Neutrophil (primary cell): Measurements from ENCODE around the gene SAMD15.
"Not testable (repeated sequence)": the region's sequence is repeated elsewhere in the genome, so short reads cannot be mapped to it uniquely, and the experiment has no call there.

Source experiments
- H3K27ac ChIP-seq: fragments of 200-600 bp; sonication (generic); 2 replicates; pipeline ENCODE4 v1.5.1; 2016; ENCODE audit warnings: mild to moderate bottlenecking, moderate library complexity
- H3K27me3 ChIP-seq: fragments of 200-600 bp; sonication (generic); 2 replicates; pipeline ENCODE4 v1.6.0; 2016; ENCODE audit warnings: mild to moderate bottlenecking
- H3K36me3 ChIP-seq: fragments of 200-600 bp; sonication (generic); 2 replicates; pipeline ENCODE4 v1.5.1; 2017
- H3K4me1 ChIP-seq, 2 experiments: fragments of 200-600 bp in 1 of 2; sonication (generic) in 1 of 2; 1 replicate in 1 of 2; 2 replicates in 1 of 2; pipeline versions ENCODE4 v1.5.1 to v1.6.1; 2013 to 2016; ENCODE audit warnings: low read depth in 1 of 2, low read length in 1 of 2, mild to moderate bottlenecking in 1 of 2, moderate library complexity in 1 of 2; ENCODE audit not compliant: control insufficient read depth in 1 of 2, insufficient read depth in 1 of 2
- H3K4me3 ChIP-seq, 2 experiments: fragments of 200-600 bp in 1 of 2; sonication (generic) in 1 of 2; 1 replicate in 1 of 2; 2 replicates in 1 of 2; pipeline ENCODE4 v1.5.1; 2013 to 2016; ENCODE audit warnings: low read depth in 1 of 2, low read length in 1 of 2, mild to moderate bottlenecking in 1 of 2, moderate library complexity in 1 of 2
- H3K9me3 ChIP-seq: fragments of 200-600 bp; sonication (generic); 2 replicates; pipeline ENCODE4 v1.5.1; 2016
- CTCF ChIP-seq: fragments of 200-600 bp; sonication (generic); IDR thresholded peaks from 2 replicates; pipeline ENCODE4 v1.5.1; 2016; ENCODE audit warnings: antibody characterized with exemption

The SAMD15 gene

GRCh38 chr14:77376771-77377501 is at the start of gene SAMD15, which contains the start of gene TMED8:
SAMD15 (plus strand) TSS chr14:77377379; CDS start chr14:77377419, 40 bp downstream.
TMED8 (minus strand) TSS chr14:77377094; CDS start chr14:77377053, 41 bp downstream.
- Histone ChIP-seq H3K36me3 (no peaks in the 10 kb centered on the region), H3K27me3 (no peaks in the 10 kb centered on the region), H3K9me3 (no peaks in the 10 kb centered on the region), H3K4me3 (peak within 1 kb of the TSS; percentile 89 to 95), H3K27ac (peak within 1 kb of the TSS; percentile 89), H3K4me1 (peaks cover 36 to 38% of the 10 kb centered on the region in 2 experiments)
- peak; percentile 58 for TF ChIP-seq CTCF

GRCh38 chr14:77329872-77330271 is 47.3 kb upstream of the SAMD15 start:
- Histone ChIP-seq H3K27me3 (no peaks in the 10 kb centered on the region), H3K36me3 (no peaks in the 10 kb centered on the region), H3K27ac (no peak overlapping the region), H3K4me1 (no peaks in the 10 kb centered on the region), H3K9me3 (no peaks in the 10 kb centered on the region), H3K4me3 (no peak overlapping the region)
- TF ChIP-seq CTCF: no peak

- Histone ChIP-seq H3K9me3 (no peaks in the 10 kb centered on the region), H3K27ac (no peak overlapping the region), H3K4me3 (no peak overlapping the region), H3K27me3 (no peaks in the 10 kb centered on the region), H3K36me3 (peaks cover 19% of the 10 kb centered on the region), H3K4me1 (no peaks in the 10 kb centered on the region)
- TF ChIP-seq CTCF: no peak
Observed at GRCh38 chr14:77335576-77335975, 41.6 kb upstream of the SAMD15 start.

- not testable (repeated sequence) for H3K4me1 ChIP-seq, H3K9me3 ChIP-seq, H3K4me3 ChIP-seq, H3K27ac ChIP-seq, H3K27me3 ChIP-seq
- H3K36me3 ChIP-seq: peaks cover 33% of the 10 kb centered on the region
Observed at GRCh38 chr14:77337255-77337654, 39.9 kb upstream of the SAMD15 start.

- Histone ChIP-seq H3K9me3 (no peaks in the 10 kb centered on the region), H3K4me3 (no peak overlapping the region), H3K27me3 (no peaks in the 10 kb centered on the region), H3K4me1 (no peaks in the 10 kb centered on the region), H3K36me3 (peaks cover 40% of the 10 kb centered on the region), H3K27ac (no peak overlapping the region)
- no peak for TF ChIP-seq CTCF
Observed at GRCh38 chr14:77337880-77338279, 39.3 kb upstream of the SAMD15 start.

GRCh38 chr14:77338302-77338701 is 38.9 kb upstream of the SAMD15 start:
- no peak overlapping the region for H3K27ac ChIP-seq
- no peaks in the 10 kb centered on the region for H3K9me3 ChIP-seq
- H3K4me1 ChIP-seq: no peaks in the 10 kb centered on the region
- no peak for TF ChIP-seq CTCF
- H3K36me3 ChIP-seq: peaks cover 44% of the 10 kb centered on the region
- H3K4me3 ChIP-seq: no peak overlapping the region
- no peaks in the 10 kb centered on the region for H3K27me3 ChIP-seq
